HEK293 (cell line): ENCODE results near the gene CSTPP1.

Source experiments
- CTCF ChIA-PET: fragments of 350-600 bp; formaldehyde crosslinking; extraction: SDS; loops from one replicate; lab custom pipeline; 2021; ENCODE audit warnings: antibody characterized with exemption; lab: Yijun Ruan, JAX
- POLR2A ChIA-PET: fragments of 300-600 bp; formaldehyde crosslinking; extraction: SDS; loops from one replicate; lab custom pipeline; 2020; ENCODE audit warnings: antibody characterized with exemption, inconsistent platforms; lab: Yijun Ruan, JAX
- H3K27ac ChIP-seq: fragments of 200-500 bp; sonication (Bioruptor generic); 2 replicates; pipeline ENCODE4 v1.5.1; 2014; ENCODE audit warnings: low read depth, low read length, control low read depth, inconsistent platforms; ENCODE audit errors: extremely low read depth
- H3K36me3 ChIP-seq, 2 experiments: fragments of 200-500 bp in 1 of 2; sonication (Bioruptor generic) in 1 of 2; 1 replicate in 1 of 2; 2 replicates in 1 of 2; pipeline ENCODE4 v1.5.1; 2014 to 2017; ENCODE audit warnings: inconsistent platforms in 2 of 2, low read length in 2 of 2; ENCODE audit not compliant: control insufficient read depth in 2 of 2, insufficient read depth in 1 of 2
- H3K4me1 ChIP-seq: fragments of 200-500 bp; sonication (Bioruptor generic); 2 replicates; pipeline ENCODE4 v1.5.1; 2014; ENCODE audit warnings: mild to moderate bottlenecking, low read length, inconsistent platforms; ENCODE audit not compliant: control insufficient read depth, insufficient read depth
- H3K4me3 ChIP-seq: 2 replicates; pipeline ENCODE4 v1.5.1; 2011; ENCODE audit warnings: low read depth, mild to moderate bottlenecking, control low read depth, low read length, moderate library complexity
- H3K9me3 ChIP-seq: fragments of 200-500 bp; sonication (Bioruptor generic); 2 replicates; pipeline ENCODE4 v1.5.1; 2014; ENCODE audit warnings: low read depth, low read length, inconsistent platforms; ENCODE audit not compliant: control insufficient read depth, insufficient read depth
- BCL11B ChIP-seq: fragments of 450-650 bp; formaldehyde crosslinking; IDR thresholded peaks from 2 replicates; pipeline ENCODE4 v1.5.1; 2016; ENCODE audit warnings: low read depth, missing biosample characterization, missing genetic modification characterization
- GLIS2 ChIP-seq: fragments of 450-650 bp; formaldehyde crosslinking; IDR thresholded peaks from 2 replicates; pipeline ENCODE4 v1.5.1; 2016; ENCODE audit warnings: missing biosample characterization, missing genetic modification characterization
- MYNN ChIP-seq: fragments of 450-650 bp; formaldehyde crosslinking; IDR thresholded peaks from 2 replicates; pipeline ENCODE4 v1.5.1; 2016; ENCODE audit warnings: missing biosample characterization, missing genetic modification characterization, borderline replicate concordance
- PATZ1 ChIP-seq: fragments of 450-650 bp; formaldehyde crosslinking; IDR thresholded peaks from 2 replicates; pipeline ENCODE4 v1.5.1; 2016; ENCODE audit warnings: missing biosample characterization, missing genetic modification characterization
- PRDM1 ChIP-seq: fragments of 450-650 bp; formaldehyde crosslinking; IDR thresholded peaks from 2 replicates; pipeline ENCODE4; 2016; ENCODE audit warnings: missing biosample characterization, missing genetic modification characterization
- WT1 ChIP-seq: fragments of 450-650 bp; formaldehyde crosslinking; IDR thresholded peaks from 2 replicates; pipeline ENCODE4 v1.5.1; 2016; ENCODE audit warnings: missing biosample characterization, missing genetic modification characterization
- YY2 ChIP-seq: fragments of 450-650 bp; formaldehyde crosslinking; IDR thresholded peaks from 2 replicates; pipeline ENCODE4 v1.5.1; 2016; ENCODE audit warnings: missing biosample characterization, missing genetic modification characterization
- ZFP3 ChIP-seq: fragments of 450-650 bp; formaldehyde crosslinking; IDR thresholded peaks from 2 replicates; pipeline ENCODE4 v1.5.1; 2016; ENCODE audit warnings: low read depth, missing biosample characterization, missing genetic modification characterization
- ZFP37 ChIP-seq: fragments of 450-650 bp; formaldehyde crosslinking; IDR thresholded peaks from 2 replicates; pipeline ENCODE4 v1.5.1; 2016; ENCODE audit warnings: missing biosample characterization, missing genetic modification characterization
- ZNF157 ChIP-seq: fragments of 450-650 bp; formaldehyde crosslinking; IDR thresholded peaks from 2 replicates; pipeline ENCODE4 v1.5.1; 2016; ENCODE audit warnings: missing biosample characterization, missing genetic modification characterization
- ZNF26 ChIP-seq: fragments of 450-650 bp; formaldehyde crosslinking; IDR thresholded peaks from 2 replicates; pipeline ENCODE4 v1.5.1; 2016; ENCODE audit warnings: missing biosample characterization, missing genetic modification characterization
- ZNF266 ChIP-seq: fragments of 450-650 bp; formaldehyde crosslinking; IDR thresholded peaks from 2 replicates; pipeline ENCODE4 v1.5.1; 2016; ENCODE audit warnings: missing biosample characterization, missing genetic modification characterization, low read depth
- ZNF280C ChIP-seq: fragments of 450-650 bp; formaldehyde crosslinking; IDR thresholded peaks from 2 replicates; pipeline ENCODE4 v1.5.1; 2016; ENCODE audit warnings: missing biosample characterization, missing genetic modification characterization
- ZNF37A ChIP-seq: fragments of 450-650 bp; IDR thresholded peaks from 2 replicates; pipeline ENCODE4 v1.5.1; 2018; ENCODE audit warnings: missing biosample characterization, missing genetic modification characterization
- ZNF510 ChIP-seq: fragments of 450-650 bp; formaldehyde crosslinking; IDR thresholded peaks from 2 replicates; pipeline ENCODE4 v1.5.1; 2018; ENCODE audit warnings: mild to moderate bottlenecking, missing genetic modification characterization, missing biosample characterization; ENCODE audit not compliant: insufficient replicate concordance
- ZNF560 ChIP-seq: fragments of 450-650 bp; formaldehyde crosslinking; IDR thresholded peaks from 2 replicates; pipeline ENCODE4 v1.5.1; 2017; ENCODE audit warnings: missing biosample characterization, missing genetic modification characterization, borderline replicate concordance
- ZNF585B ChIP-seq: fragments of 450-650 bp; formaldehyde crosslinking; IDR thresholded peaks from 2 replicates; pipeline ENCODE4 v1.5.1; 2016; ENCODE audit warnings: missing biosample characterization, missing genetic modification characterization
- ZNF623 ChIP-seq: fragments of 450-650 bp; formaldehyde crosslinking; IDR thresholded peaks from 2 replicates; pipeline ENCODE4 v1.5.1; 2016; ENCODE audit warnings: missing biosample characterization, missing genetic modification characterization
- ZNF658 ChIP-seq: fragments of 450-650 bp; formaldehyde crosslinking; IDR thresholded peaks from 2 replicates; pipeline ENCODE4; 2016; ENCODE audit warnings: missing biosample characterization, missing genetic modification characterization
- ZNF701 ChIP-seq: fragments of 450-650 bp; formaldehyde crosslinking; IDR thresholded peaks from 2 replicates; pipeline ENCODE4 v1.5.1; 2016; ENCODE audit warnings: missing biosample characterization, missing genetic modification characterization
- TF ChIP-seq, protein P1 (sequence below): IDR thresholded peaks from 2 replicates; pipeline ENCODE4 v1.6.1; 2011; ENCODE audit warnings: mild to moderate bottlenecking, low read depth, low read length, borderline replicate concordance
- TF ChIP-seq, protein P2 (sequence below): fragments of 450-650 bp; formaldehyde crosslinking; IDR thresholded peaks from 2 replicates; pipeline ENCODE4 v1.5.1; 2017; ENCODE audit warnings: missing biosample characterization, mild to moderate bottlenecking, missing genetic modification characterization, moderate library complexity

The CSTPP1 gene

DNA sequence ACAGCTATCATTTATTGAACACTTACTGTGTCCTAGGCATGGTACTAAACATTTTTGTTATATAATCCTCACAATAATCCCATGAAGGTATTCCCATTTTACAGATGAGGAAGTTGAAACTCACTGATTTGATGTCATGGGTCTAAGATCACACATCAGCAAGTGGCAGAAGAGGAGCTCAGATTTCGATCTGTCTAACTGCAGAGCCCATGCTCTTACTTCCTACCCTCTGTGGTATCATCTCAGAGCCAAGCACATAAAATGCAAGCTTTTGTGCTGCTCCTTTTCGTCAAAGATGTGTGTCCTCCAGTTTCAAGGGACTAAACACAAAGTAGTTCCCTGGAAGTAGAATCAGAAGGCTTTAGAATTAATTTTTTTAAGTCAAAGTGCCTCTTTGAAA, 169.0 kb downstream of the CSTPP1 start:
- Histone ChIP-seq H3K4me3 (no peak overlapping the region), H3K36me3 (no peaks in the 10 kb centered on the region), H3K27ac (no peak overlapping the region), H3K9me3 (no peaks in the 10 kb centered on the region), H3K4me1 (no peaks in the 10 kb centered on the region)
- CTCF ChIA-PET = no interaction called here
- TF ChIP-seq ZNF26 (tag by site-specific recombination) = no peak
- TF ChIP-seq, all 188 proteins: peak for 0
- POLR2A ChIA-PET = no interaction called here

GRCh38 chr11:47105974-47106373, 169.4 kb downstream of the CSTPP1 start:
- POLR2A ChIA-PET = no interaction called here
- no peak overlapping the region for H3K27ac ChIP-seq
- CTCF ChIA-PET = no interaction called here
- no peaks in the 10 kb centered on the region for H3K36me3 ChIP-seq
- no peak overlapping the region for H3K4me3 ChIP-seq
- TF ChIP-seq, protein P1, sequence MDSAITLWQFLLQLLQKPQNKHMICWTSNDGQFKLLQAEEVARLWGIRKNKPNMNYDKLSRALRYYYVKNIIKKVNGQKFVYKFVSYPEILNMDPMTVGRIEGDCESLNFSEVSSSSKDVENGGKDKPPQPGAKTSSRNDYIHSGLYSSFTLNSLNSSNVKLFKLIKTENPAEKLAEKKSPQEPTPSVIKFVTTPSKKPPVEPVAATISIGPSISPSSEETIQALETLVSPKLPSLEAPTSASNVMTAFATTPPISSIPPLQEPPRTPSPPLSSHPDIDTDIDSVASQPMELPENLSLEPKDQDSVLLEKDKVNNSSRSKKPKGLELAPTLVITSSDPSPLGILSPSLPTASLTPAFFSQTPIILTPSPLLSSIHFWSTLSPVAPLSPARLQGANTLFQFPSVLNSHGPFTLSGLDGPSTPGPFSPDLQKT = no peak
- TF ChIP-seq WT1 (tag by site-specific recombination) (no peak), ZNF280C (tag by site-specific recombination) (no peak), ZNF701 (tag by site-specific recombination) (no peak), ZNF510 (tag by site-specific recombination) (no peak), ZNF658 (tag by site-specific recombination) (no peak), ZNF266 (tag by site-specific recombination) (no peak), ZNF623 (tag by site-specific recombination) (no peak), MYNN (tag by site-specific recombination) (no peak), ZFP37 (no peak), GLIS2 (tag by site-specific recombination) (no peak), ZNF560 (tag by site-specific recombination) (no peak)
- TF ChIP-seq, protein P2, sequence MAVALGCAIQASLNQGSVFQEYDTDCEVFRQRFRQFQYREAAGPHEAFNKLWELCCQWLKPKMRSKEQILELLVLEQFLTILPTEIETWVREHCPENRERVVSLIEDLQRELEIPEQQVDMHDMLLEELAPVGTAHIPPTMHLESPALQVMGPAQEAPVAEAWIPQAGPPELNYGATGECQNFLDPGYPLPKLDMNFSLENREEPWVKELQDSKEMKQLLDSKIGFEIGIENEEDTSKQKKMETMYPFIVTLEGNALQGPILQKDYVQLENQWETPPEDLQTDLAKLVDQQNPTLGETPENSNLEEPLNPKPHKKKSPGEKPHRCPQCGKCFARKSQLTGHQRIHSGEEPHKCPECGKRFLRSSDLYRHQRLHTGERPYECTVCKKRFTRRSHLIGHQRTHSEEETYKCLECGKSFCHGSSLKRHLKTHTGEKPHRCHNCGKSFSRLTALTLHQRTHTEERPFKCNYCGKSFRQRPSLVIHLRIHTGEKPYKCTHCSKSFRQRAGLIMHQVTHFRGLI (tag by site-specific recombination) = no peak
- H3K9me3 ChIP-seq = no peaks in the 10 kb centered on the region
- no peaks in the 10 kb centered on the region for H3K4me1 ChIP-seq

GRCh38 chr11:47106798-47107411, 170.3 kb downstream of the CSTPP1 start:
- no peak overlapping the region for H3K4me3 ChIP-seq
- H3K9me3 ChIP-seq = no peaks in the 10 kb centered on the region
- no peak overlapping the region for H3K27ac ChIP-seq
- ChIA-PET POLR2A (interaction anchor here (1.4 kb wide), 1 partner anchor 13 kb away, joined by 3 read pairs; no protein-coding TSS in a partner anchor), CTCF (no interaction called here)
- no peaks in the 10 kb centered on the region for H3K4me1 ChIP-seq
- H3K36me3 ChIP-seq = no peaks in the 10 kb centered on the region
- no peak for TF ChIP-seq BCL11B
- no peak for TF ChIP-seq YY2 (tag by site-specific recombination)
- no peak for TF ChIP-seq ZNF157 (tag by site-specific recombination)
- TF ChIP-seq GLIS2 (tag by site-specific recombination) = no peak
- TF ChIP-seq PRDM1 = no peak
- TF ChIP-seq ZNF585B (tag by site-specific recombination) = no peak
- no peak for TF ChIP-seq ZNF658 (tag by site-specific recombination)
- TF ChIP-seq ZFP3 (tag by site-specific recombination) = no peak
- TF ChIP-seq ZNF37A (tag by site-specific recombination) = no peak
- TF ChIP-seq PATZ1 (tag by site-specific recombination) = no peak
